Renal cortex interstitium (tissue), 11 donors: Measurements from ENCODE around the gene POLR2F. TPM values are rescaled to one million over a fixed set of nuclear protein-coding genes. Genes with fewer than 3 reads are reported as not detected.
A peak's percentile ranks its signal among the peaks of the same experiment; 100 is the strongest.

Experiments used
- DNase-seq, 11 donors: peaks; one replicate each; pipeline ENCODE4 v3.0.0-alpha.2; 2013; ENCODE audit warnings: low read depth in 9 of 11, low spot score in 4 of 11; ENCODE audit errors: extremely low read depth in 1 of 11
- polyA plus RNA-seq, 3 donors: library from polyadenylated mRNA; unstranded; fragments of 120-200 nt; gene quantifications; one replicate each; pipeline ENCODE4 v1.2.1, GENCODE V29; 2013; ENCODE audit not compliant: insufficient read length in 3 of 3

Gene POLR2F
- polyA plus RNA-seq, 3 donors = 65.2 to 86.6 (median 69.3) TPM

DNA sequence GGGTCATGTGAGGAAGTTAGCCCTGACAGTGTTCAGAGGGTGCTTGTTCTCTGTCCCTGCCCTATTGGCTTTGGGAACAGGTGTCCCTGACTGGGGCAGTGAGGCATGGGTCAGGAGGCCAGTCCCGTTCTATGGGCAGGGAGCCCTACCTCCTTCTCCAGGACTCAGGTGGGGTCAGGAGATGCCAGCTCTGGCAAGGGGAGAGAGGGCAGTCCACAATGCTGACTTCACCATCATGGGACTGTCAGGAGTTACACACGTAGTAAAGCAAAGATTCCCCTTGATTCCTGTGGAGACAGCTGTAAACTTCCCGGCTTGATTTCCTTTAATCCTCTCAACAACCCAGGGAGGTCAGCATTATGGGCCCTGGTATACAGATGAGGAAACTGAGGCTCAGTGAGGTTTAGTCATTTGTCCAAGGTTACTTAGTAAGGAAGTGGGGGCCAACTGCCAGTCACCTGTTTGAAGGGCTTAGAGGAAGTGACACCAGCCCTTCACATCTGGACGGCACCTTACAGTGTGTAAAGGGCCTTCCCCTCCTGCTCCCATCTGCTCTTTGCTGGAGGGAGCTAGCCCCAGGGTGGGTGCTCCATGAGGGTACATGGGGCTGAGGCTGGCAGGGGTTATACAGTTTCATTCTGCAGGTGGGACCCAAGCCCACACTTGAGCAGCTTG, 35.5 kb upstream of the POLR2F start:
- DNase-seq = no peak

GRCh38 chr22:37918580-37919270, 34.8 kb upstream of the POLR2F start:
- DNase-seq = no peak

DNA sequence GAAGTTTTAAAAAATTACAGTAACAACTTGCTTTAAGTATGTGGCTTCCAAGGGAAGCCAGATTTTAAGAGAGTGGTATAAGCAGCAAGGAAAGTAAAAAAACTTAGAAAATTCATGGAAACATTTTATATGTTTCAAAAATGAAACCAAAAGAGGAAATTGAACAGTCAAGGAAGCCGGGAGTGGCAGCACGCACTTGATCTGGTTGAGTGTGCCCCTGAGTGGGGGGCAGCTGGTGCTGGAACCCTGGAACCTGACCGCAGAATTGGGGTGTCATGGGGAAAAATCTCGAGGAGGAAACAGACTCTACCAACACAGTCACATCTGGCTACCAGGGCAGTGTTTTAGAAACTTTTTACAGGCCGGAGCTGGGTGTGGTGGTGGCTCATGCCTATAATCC, 33.4 kb upstream of the POLR2F start:
- DNase-seq = no peak

DNA sequence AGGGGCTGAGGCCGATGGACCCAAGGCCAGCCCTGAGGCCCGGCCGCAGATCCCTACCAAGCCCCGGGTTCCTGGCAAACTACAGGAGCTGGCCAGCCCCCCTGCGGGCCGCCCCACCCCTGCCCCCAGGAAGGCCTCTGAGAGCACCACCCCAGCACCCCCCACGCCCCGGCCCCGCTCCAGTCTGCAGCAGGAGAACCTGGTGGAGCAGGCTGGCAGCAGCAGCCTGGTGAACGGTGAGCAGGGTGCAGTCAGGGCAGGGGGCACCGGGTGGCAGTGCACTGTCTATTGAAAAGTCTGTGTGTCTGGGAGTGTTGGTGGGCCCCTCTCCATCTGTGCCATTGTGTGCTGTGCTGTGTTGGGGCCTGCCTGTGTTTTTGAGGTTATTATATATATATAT, 31.3 kb upstream of the POLR2F start:
- DNase-seq = no peak

GRCh38 chr22:37923927-37924326, 29.6 kb upstream of the POLR2F start:
- no peak for DNase-seq

DNA sequence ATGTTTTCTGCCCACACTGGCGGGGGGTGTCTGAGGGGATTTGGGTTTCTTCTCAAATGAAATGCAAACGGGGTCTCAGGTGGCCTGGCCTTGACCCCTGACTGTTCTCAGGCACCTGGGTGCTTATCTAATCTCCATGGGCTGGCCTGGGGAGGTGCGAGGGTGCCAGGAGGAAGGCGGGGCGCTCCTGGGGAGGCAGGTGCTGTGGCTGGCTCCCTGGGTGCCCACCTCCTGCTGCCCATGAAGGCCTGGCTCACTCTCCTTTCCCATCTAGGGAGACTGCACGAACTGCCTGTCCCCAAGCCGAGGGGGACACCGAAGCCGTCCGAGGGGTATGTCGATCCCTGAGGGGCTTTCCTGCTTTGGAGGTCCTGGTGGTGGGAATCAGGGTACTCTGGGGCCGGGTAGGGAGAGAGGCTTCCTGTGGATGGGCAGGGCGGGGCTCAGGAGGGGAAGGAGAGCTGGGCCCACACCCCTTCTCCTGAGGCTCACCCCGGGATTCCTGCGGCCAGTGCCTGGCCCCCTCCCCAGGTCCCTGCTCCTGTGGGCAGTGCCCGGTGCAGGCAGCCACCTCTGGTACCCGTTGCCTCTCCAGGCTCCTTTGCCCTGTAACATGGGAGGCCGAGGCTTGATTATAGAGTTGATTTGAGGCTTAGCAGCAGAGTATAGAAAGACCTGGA, 29.0 kb upstream of the POLR2F start:
- DNase-seq = no peak

GRCh38 chr22:37925330-37925729, 28.2 kb upstream of the POLR2F start:
- peak in 5 of 11 donors; percentile 52 to 68 (median 66) for DNase-seq

DNA sequence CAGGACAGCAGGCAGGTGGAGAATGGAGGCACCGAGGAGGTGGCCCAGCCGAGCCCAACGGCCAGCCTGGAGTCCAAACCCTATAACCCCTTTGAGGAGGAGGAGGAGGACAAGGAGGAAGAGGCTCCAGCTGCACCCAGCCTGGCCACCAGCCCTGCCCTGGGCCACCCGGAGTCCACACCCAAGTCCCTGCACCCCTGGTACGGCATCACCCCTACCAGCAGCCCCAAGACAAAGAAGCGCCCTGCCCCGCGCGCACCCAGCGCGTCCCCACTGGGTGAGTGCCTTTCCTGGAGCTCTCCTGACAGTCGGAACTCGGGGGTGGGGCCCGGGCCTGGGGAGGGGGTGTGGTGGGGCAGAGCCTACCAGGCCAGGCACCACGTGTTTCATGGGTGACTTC, 27.7 kb upstream of the POLR2F start:
- DNase-seq = no peak

DNA sequence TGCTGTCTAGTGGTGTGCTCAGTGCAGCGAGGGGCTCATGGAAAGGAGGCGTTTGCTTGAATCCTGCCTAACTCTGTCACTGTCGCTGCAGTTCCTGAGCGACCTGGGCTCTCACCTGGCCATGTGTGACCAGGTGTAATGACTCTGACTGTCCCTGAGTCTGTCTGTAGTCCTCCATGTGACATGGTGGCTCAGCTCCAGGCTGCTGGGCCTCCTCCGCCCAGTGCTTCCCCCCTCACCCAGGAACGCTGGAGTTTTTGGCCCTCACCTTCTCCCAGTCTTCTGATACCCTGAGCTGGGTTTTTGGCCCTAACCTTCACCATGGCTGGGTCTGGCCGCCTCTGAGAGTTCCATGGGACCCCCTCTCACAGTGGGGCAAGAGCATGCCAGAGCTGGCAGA, 27.1 kb upstream of the POLR2F start:
- DNase-seq = no peak

- DNase-seq = no peak
Measured at GRCh38 chr22:37926771-37927636, 26.5 kb upstream of the POLR2F start.

DNA sequence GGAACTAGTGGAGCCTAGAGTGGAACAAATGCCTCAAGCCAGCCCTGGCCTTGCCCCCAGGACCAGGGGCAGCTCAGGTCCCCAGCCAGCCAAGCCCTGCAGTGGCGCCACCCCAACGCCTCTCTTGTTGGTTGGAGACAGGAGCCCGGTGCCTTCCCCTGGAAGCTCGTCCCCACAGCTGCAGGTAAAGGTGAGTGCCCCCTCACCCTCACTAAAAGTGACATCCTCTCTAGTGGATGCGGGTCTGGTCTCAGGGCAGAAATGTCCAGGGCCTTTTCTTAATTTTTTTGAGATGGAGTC, 25.9 kb upstream of the POLR2F start:
- no peak for DNase-seq

GRCh38 chr22:37929390-37929789, 24.1 kb upstream of the POLR2F start:
- no peak for DNase-seq

DNA sequence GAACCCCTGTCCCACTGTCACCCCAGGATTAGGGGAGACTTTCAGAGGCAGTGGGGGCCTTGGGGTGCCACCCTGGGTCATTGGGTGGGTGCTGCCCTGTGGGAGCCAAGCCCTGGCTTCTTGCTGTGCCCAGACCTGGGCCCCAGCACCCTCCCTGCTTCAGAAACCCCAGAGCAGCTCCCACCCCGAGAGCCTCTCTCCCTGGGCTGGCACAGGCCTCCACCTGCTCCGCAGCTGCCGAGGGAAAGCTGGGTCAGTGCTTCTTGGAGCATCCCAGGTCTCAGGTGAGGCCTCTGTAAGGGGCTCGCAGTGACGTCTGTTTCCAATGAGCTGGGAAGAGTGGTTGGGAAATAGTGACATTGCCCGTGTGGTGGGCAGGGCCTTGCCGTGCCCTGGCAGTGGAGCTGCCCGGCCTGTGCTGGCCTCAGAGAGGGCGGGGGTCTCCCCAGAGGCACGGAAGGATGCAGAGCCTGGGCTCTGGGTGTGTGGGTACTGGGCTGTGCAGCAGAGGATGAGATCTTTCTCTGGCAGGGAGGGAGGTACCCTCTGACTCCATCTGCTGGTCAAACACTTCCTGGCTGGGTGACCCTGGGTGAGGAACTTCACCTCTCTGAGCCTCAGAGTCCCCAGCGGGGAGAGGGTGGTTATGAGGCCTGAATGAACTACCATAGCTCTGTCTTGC, 23.1 kb upstream of the POLR2F start:
- DNase-seq = no peak

DNA sequence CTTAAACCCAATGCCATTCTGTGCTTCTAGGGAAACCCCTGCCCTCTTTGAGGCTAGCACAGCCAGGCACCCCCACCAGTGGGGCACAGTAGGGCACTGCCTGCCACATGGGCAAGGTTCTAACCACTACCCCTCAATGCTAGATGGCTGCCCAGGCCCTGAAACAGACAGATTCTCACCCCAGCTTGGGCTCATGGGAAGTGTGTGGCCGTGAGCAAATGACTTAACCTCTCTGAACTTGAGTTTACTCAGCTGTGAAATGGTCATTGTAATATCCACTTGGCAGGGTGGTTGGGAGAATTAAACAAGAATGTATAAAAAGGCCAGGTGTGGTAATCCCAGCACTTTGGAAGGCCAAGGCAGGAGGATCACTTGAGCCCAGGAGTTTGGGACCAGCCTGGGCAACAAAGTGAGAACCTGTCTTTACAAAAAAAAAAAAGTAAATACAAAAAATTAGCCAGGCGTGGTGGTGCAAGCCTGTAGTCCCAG, 22.5 kb upstream of the POLR2F start:
- no peak for DNase-seq

- DNase-seq = no peak
Measured at GRCh38 chr22:37931893-37932389, 21.6 kb upstream of the POLR2F start.

DNA sequence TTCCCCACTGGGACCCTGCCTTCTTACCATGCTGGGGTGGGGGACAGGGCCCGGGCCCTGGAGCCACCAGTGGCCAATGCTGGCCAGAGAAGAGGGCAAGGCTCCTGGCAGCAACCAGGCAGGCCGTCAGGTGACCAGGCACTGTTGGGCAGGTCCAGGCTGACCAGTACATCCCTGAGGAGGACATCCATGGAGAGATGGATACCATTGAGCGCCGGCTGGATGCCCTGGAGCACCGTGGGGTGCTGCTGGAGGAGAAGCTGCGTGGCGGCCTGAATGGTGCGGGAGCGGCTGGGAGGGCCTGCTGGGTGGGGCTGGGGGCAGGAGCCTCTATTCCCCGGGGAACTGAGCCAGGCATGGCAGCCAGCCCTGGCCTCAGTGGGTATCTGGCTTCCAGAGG, 21.1 kb upstream of the POLR2F start:
- DNase-seq = no peak

DNA sequence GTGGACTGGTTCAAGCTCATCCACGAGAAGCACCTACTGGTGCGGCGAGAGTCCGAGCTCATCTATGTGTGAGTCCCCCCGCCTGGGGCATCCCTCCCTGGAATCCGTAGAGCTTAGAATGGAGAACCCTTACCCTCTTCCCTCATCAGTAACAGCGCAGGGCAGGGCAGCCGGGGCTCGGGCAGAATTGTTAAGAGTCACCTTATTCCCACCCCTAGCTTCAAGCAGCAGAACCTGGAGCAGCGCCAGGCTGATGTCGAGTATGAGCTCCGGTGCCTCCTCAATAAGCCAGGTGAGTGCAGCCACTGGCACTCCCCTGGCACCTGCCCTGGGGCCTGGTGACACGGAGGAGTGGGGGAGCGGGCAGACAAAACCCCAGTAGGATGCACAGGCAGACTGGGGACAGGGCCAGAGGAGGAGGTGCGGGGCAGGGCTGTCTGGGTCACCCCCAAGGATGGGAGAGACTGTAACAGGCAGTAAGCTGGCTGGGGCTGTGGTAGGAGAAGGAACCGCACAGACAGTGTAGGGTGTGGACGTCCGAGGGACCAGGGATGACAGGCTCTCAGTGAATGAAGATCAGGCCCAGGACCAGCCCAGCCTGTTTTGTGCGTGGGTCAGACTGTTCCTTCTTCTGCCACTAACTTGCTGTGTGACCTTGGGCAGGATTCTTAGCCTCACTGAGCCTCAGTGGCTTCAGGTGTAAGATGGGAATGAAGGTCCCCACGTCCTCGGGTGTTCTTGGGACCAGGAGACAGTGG, 20.5 kb upstream of the POLR2F start:
- DNase-seq = no peak

DNA sequence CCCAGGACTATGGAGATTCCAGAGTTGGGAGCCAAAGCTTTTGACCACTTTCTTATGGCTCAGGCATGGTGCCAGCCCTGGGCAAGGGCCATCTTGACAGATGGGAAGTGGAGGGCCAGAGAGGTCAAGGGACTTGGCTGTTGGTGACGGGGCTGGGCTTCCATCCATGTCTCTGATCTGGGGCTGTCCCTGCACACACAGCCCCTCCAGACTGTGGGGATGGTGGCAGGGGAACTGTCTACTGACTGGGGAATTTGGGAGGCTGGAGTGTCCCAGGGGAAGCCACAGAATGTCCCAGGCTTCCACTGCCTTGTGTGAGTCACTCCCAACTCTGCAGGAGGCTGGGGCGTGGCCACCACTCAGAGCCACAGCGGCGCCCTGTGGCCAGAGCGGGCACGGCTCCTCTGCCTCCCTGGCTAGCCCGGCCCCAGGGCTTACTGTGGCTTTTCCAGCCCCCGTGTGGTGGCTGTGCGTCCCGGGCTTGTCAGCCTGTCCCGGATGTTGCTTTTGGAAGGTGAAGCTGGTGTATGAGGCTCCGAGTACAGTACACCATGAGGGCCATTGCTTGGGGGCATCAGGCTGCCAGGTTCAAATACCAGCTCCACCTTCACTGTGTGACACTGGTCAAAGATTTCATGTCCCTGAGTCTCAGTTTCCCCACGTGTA, 19.7 kb upstream of the POLR2F start:
- DNase-seq = peak in 10 of 11 donors; percentile 62 to 84 (median 77)
